H1 (cell line): ENCODE data around the gene LDLRAD4. TPM values are rescaled to one million over a fixed set of nuclear protein-coding genes. Genes with fewer than 3 reads are reported as not detected.

ENCODE experiments used
- CTCF ChIA-PET: fragments of 300-600 bp; sonication (Branson Sonifier 250); formaldehyde crosslinking; loops from one replicate; lab custom pipeline; 2021; ENCODE audit not compliant: partially characterized antibody; lab: Charles Lee
- POLR2A ChIA-PET: fragments of 300-600 bp; sonication (Branson Sonifier 250); formaldehyde crosslinking; loops from one replicate; lab custom pipeline; 2021; ENCODE audit warnings: inconsistent platforms; ENCODE audit not compliant: partially characterized antibody; lab: Charles Lee
- DNase-seq, 2 experiments: peaks; one replicate each; pipeline versions ENCODE4 v3.0.0 to v3.0.0-alpha.2; 2010 to 2022; ENCODE audit warnings: low spot score in 2 of 2, low read depth in 1 of 2, mixed read lengths in 1 of 2
- FAIRE-seq: peaks from 2 replicates; lab custom pipeline; 2011; peaks lifted over from hg19 to GRCh38; lab: Jason Lieb, UNC
- H2AFZ ChIP-seq: 2 replicates; pipeline ENCODE4 v1.8.1; 2012; ENCODE audit warnings: low read length, inconsistent platforms
- H2AK5ac ChIP-seq: 2 replicates; pipeline ENCODE4 v1.6.1; 2013; ENCODE audit warnings: low read depth, low read length
- H2BK120ac ChIP-seq: replicated peaks from 2 replicates; pipeline ENCODE3; 2013; ENCODE audit warnings: low read depth, low read length, inconsistent platforms
- H2BK12ac ChIP-seq: 2 replicates; pipeline ENCODE4 v1.6.1; 2013; ENCODE audit warnings: low read depth, low read length
- H2BK15ac ChIP-seq: 2 replicates; pipeline ENCODE4 v1.6.1; 2013; ENCODE audit warnings: low read length
- H2BK20ac ChIP-seq: 2 replicates; pipeline ENCODE4 v1.6.1; 2013; ENCODE audit warnings: low read length
- H2BK5ac ChIP-seq: 2 replicates; pipeline ENCODE4 v1.6.1; 2013; ENCODE audit warnings: low read depth, low read length
- H3K14ac ChIP-seq: 2 replicates; pipeline ENCODE4 v1.6.1; 2013; ENCODE audit warnings: inconsistent platforms; ENCODE audit not compliant: insufficient read length
- H3K18ac ChIP-seq: 2 replicates; pipeline ENCODE4 v1.6.1; 2013; ENCODE audit warnings: low read length; ENCODE audit errors: extremely low read depth
- H3K23ac ChIP-seq: 2 replicates; pipeline ENCODE4 v1.6.1; 2013; ENCODE audit warnings: inconsistent platforms; ENCODE audit not compliant: insufficient read length
- H3K23me2 ChIP-seq: 2 replicates; pipeline ENCODE4 v1.6.1; 2013; ENCODE audit warnings: low read depth, low read length
- H3K27ac ChIP-seq: 2 replicates; pipeline ENCODE4 v1.6.1; 2011; ENCODE audit warnings: low read depth, low read length, inconsistent platforms
- H3K27me3 ChIP-seq, 4 experiments: replicated peaks in 1 of 4; 1 replicate in 1 of 4; 2 replicates in 3 of 4; pipeline versions ENCODE4 v1.6.1 to v1.8.1; 2011 to 2013; ENCODE audit warnings: low read length in 3 of 4, mild to moderate bottlenecking in 3 of 4, inconsistent platforms in 2 of 4, mixed read lengths in 2 of 4, moderate library complexity in 1 of 4; ENCODE audit not compliant: control insufficient read depth in 3 of 4, insufficient read depth in 3 of 4; ENCODE audit errors: extremely low read depth in 1 of 4
- H3K36me3 ChIP-seq, 4 experiments: 2 replicates each; pipeline versions ENCODE4 v1.6.1 to v1.8.1; 2011 to 2013; ENCODE audit warnings: mild to moderate bottlenecking in 4 of 4, low read length in 3 of 4, moderate library complexity in 2 of 4, control low read depth in 1 of 4, inconsistent platforms in 1 of 4; ENCODE audit not compliant: insufficient read depth in 4 of 4, control insufficient read depth in 2 of 4
- H3K4ac ChIP-seq: replicated peaks from 2 replicates; pipeline ENCODE3; 2013; ENCODE audit warnings: low read length, low read depth, mixed read lengths, inconsistent platforms; ENCODE audit not compliant: insufficient read length
- H3K4me1 ChIP-seq, 4 experiments: replicated peaks in 1 of 4; 1 replicate in 1 of 4; 2 replicates in 3 of 4; pipeline versions ENCODE4 v1.6.1 to v1.8.1; 2011 to 2013; ENCODE audit warnings: low read length in 3 of 4, inconsistent platforms in 2 of 4, mixed read lengths in 1 of 4; ENCODE audit not compliant: insufficient read depth in 4 of 4, control insufficient read depth in 3 of 4
- H3K4me2 ChIP-seq, 2 experiments: 2 replicates each; pipeline versions ENCODE4 v1.6.1 to v1.8.1; 2011 to 2013; ENCODE audit warnings: low read depth in 2 of 2, low read length in 2 of 2, control low read depth in 1 of 2, inconsistent platforms in 1 of 2, mild to moderate bottlenecking in 1 of 2; ENCODE audit not compliant: insufficient read depth in 1 of 2
- H3K4me3 ChIP-seq, 4 experiments: fragments of 200-600, 300-600 bp in 1 of 4; sonication (generic), shearing (Covaris generic), sonication (Bioruptor Twin) in 1 of 4; 2 replicates each; pipeline versions ENCODE4 v1.5.1 to v1.8.1; 2011 to 2016; ENCODE audit warnings: low read length in 4 of 4, low read depth in 3 of 4, control low read depth in 2 of 4, inconsistent platforms in 2 of 4, mild to moderate bottlenecking in 2 of 4, mixed read lengths in 1 of 4, moderate library complexity in 1 of 4; ENCODE audit not compliant: insufficient read depth in 2 of 4; ENCODE audit errors: extremely low read depth in 1 of 4
- H3K56ac ChIP-seq: replicated peaks from 2 replicates; pipeline ENCODE3; 2013; ENCODE audit warnings: low read depth, mild to moderate bottlenecking, mixed read lengths, low read length, inconsistent platforms; ENCODE audit not compliant: insufficient read length
- H3K79me1 ChIP-seq: 2 replicates; pipeline ENCODE4 v1.6.1; 2013; ENCODE audit warnings: low read depth, low read length, control low read depth
- H3K79me2 ChIP-seq, 2 experiments: 2 replicates each; pipeline versions ENCODE4 v1.6.1 to v1.8.1; 2012 to 2013; ENCODE audit warnings: low read length in 2 of 2, mild to moderate bottlenecking in 2 of 2, inconsistent platforms in 1 of 2; ENCODE audit not compliant: insufficient read depth in 2 of 2, control insufficient read depth in 1 of 2
- H3K9ac ChIP-seq, 4 experiments: replicated peaks in 1 of 4; 1 replicate in 1 of 4; 2 replicates in 3 of 4; pipeline versions ENCODE4 v1.6.1 to v1.8.1; 2011 to 2013; ENCODE audit warnings: low read depth in 3 of 4, low read length in 3 of 4, control low read depth in 2 of 4, mild to moderate bottlenecking in 2 of 4, moderate library complexity in 2 of 4, inconsistent platforms in 1 of 4; ENCODE audit errors: extremely low read depth in 1 of 4
- H3K9me3 ChIP-seq, 2 experiments: 2 replicates each; pipeline versions ENCODE4 v1.6.1 to v1.8.1; 2012 to 2013; ENCODE audit warnings: mild to moderate bottlenecking in 2 of 2, moderate library complexity in 2 of 2, control low read depth in 1 of 2, inconsistent platforms in 1 of 2, low read depth in 1 of 2, low read length in 1 of 2, mixed read lengths in 1 of 2; ENCODE audit not compliant: insufficient read depth in 2 of 2
- H4K20me1 ChIP-seq, 2 experiments: replicated peaks in 1 of 2; 2 replicates each; pipeline versions ENCODE3 to v1.8.1; 2011 to 2013; ENCODE audit warnings: inconsistent platforms in 2 of 2, low read length in 2 of 2, mild to moderate bottlenecking in 1 of 2; ENCODE audit not compliant: insufficient read depth in 2 of 2, control insufficient read depth in 1 of 2
- H4K5ac ChIP-seq: 2 replicates; pipeline ENCODE4 v1.6.1; 2013; ENCODE audit warnings: low read length, low read depth, mixed read lengths, inconsistent platforms; ENCODE audit not compliant: insufficient read length
- H4K8ac ChIP-seq: 2 replicates; pipeline ENCODE4 v1.8.0; 2013; ENCODE audit warnings: mild to moderate bottlenecking, moderate library complexity, low read length, inconsistent platforms; ENCODE audit not compliant: insufficient read depth; ENCODE audit errors: extremely low read depth
- H4K91ac ChIP-seq: replicated peaks from 2 replicates; pipeline ENCODE3; 2013; ENCODE audit warnings: low read length, mixed read lengths, inconsistent platforms; ENCODE audit not compliant: insufficient read length
- MAFK ChIP-seq: IDR thresholded peaks from 2 replicates; pipeline ENCODE4 v1.6.1; 2012; ENCODE audit warnings: low read depth, mild to moderate bottlenecking, improper control_type of control experiment, low read length
- TCF12 ChIP-seq: IDR thresholded peaks from 2 replicates; pipeline ENCODE4 v1.6.1; 2011; ENCODE audit warnings: low read depth, mild to moderate bottlenecking, low read length
- WGBS, 2 experiments: shearing (Covaris generic) in 1 of 2; methylation state at CpG; one replicate each; pipeline versions ENCODE4 v1.1.6 to v1.1.7; 2013 to 2015; ENCODE audit warnings: low lambda C conversion rate in 2 of 2, mixed read lengths in 2 of 2, inconsistent platforms in 1 of 2, low coverage in 1 of 2, missing lambda C conversion rate in 1 of 2; ENCODE audit not compliant: insufficient replicate concordance in 2 of 2, insufficient coverage in 1 of 2, insufficient read length in 1 of 2; ENCODE audit errors: extremely low coverage in 1 of 2, missing lambda C conversion rate in 1 of 2; 5-methylcytosine and 5-hydroxymethylcytosine counted together
- polyA plus RNA-seq, 7 experiments: library from polyadenylated mRNA; depleted of rRNA in 3 of 7; stranded (reverse) in 5 of 7; unstranded in 2 of 7; fragments of >200 nt in 5 of 7; fragments of 200-250 nt in 2 of 7; gene quantifications; 1 replicate in 5 of 7; 2 replicates in 1 of 7; 4 replicates in 1 of 7; pipeline versions ENCODE4 v1.2.1 to v1.2.3, GENCODE V29; 2011 to 2013; ENCODE audit warnings: missing spikeins in 2 of 7, mixed read lengths in 2 of 7
- total RNA-seq: library from RNA; stranded (reverse); fragmentation: NEBNext Ultra II Directional; extraction: Animal tissue kit (Norgen Biotek cat#: 25700); gene quantifications from 2 replicates; pipeline ENCODE4 v1.2.1, GENCODE V29; 2021
- TF ChIP-seq, protein P1 (sequence below): IDR thresholded peaks from 2 replicates; pipeline ENCODE4 v1.6.1; 2012; ENCODE audit warnings: inconsistent platforms
- TF ChIP-seq, protein P2 (sequence below): IDR thresholded peaks from 2 replicates; pipeline ENCODE4 v1.6.1; 2012; ENCODE audit warnings: inconsistent platforms

Gene LDLRAD4
- total and polyA plus RNA-seq, 2 of the 8 experiments (the other 6 are each of a cell fraction or from before 2014, with no cell fraction given) = 0.77 to 1.4 TPM

GRCh38 chr18:13480571-13481255, 262.2 kb downstream of the LDLRAD4 start:
- no peak overlapping the region for H2AK5ac ChIP-seq
- WGBS, 2 experiments = 84% methylated on average over 11 of the region's 11 CpGs; no CpG with 5 or more reads in 1 of the 2 experiments
- no peak overlapping the region for H4K8ac ChIP-seq
- H3K4ac ChIP-seq = no peak overlapping the region
- H3K23ac ChIP-seq = no peak overlapping the region
- H3K56ac ChIP-seq = no peak overlapping the region
- no peak for FAIRE-seq
- H4K20me1 ChIP-seq = peaks cover 0 to 1% of the 10 kb centered on the region in 2 experiments
- no peaks in the 10 kb centered on the region for H3K23me2 ChIP-seq
- no peak overlapping the region for H2AFZ ChIP-seq
- no peak overlapping the region for H2BK12ac ChIP-seq
- no peak overlapping the region for H3K4me3 ChIP-seq
- H3K4me1 ChIP-seq = no peaks in the 10 kb centered on the region; a peak in 1 of 7 replicates
- H4K5ac ChIP-seq = no peak overlapping the region
- H3K14ac ChIP-seq = no peak overlapping the region
- no peak for DNase-seq
- H2BK120ac ChIP-seq = no peak overlapping the region
- H3K18ac ChIP-seq = no peak overlapping the region
- CTCF ChIA-PET = no interaction called here
- H3K79me1 ChIP-seq = no peaks in the 10 kb centered on the region
- H2BK20ac ChIP-seq = no peak overlapping the region
- H3K36me3 ChIP-seq = no peaks in the 10 kb centered on the region
- no peak overlapping the region for H3K27ac ChIP-seq
- no peaks in the 10 kb centered on the region for H3K9me3 ChIP-seq
- no peak overlapping the region for H4K91ac ChIP-seq
- no peak overlapping the region for H3K4me2 ChIP-seq
- no peaks in the 10 kb centered on the region for H3K27me3 ChIP-seq
- POLR2A ChIA-PET = no interaction called here
- TF ChIP-seq TCF12 = no peak
- TF ChIP-seq, protein P1, sequence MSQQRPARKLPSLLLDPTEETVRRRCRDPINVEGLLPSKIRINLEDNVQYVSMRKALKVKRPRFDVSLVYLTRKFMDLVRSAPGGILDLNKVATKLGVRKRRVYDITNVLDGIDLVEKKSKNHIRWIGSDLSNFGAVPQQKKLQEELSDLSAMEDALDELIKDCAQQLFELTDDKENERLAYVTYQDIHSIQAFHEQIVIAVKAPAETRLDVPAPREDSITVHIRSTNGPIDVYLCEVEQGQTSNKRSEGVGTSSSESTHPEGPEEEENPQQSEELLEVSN = no peak
- TF ChIP-seq MAFK = no peak
- TF ChIP-seq, protein P2, sequence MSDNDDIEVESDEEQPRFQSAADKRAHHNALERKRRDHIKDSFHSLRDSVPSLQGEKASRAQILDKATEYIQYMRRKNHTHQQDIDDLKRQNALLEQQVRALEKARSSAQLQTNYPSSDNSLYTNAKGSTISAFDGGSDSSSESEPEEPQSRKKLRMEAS = no peak
- no peak overlapping the region for H2BK5ac ChIP-seq
- no peaks in the 10 kb centered on the region for H3K79me2 ChIP-seq
- no peak overlapping the region; the same call in 1 of the 2 replicates for H2BK15ac ChIP-seq
- no peak overlapping the region for H3K9ac ChIP-seq
